Measurements from ENCODE around the gene CCR4. TPM values are rescaled to one million over a fixed set of nuclear protein-coding genes. Genes with fewer than 3 reads are reported as not detected.

Gene CCR4
- total RNA-seq, 2 experiments from 2014 or later, result 76.2 to 80.1 TPM

DNA sequence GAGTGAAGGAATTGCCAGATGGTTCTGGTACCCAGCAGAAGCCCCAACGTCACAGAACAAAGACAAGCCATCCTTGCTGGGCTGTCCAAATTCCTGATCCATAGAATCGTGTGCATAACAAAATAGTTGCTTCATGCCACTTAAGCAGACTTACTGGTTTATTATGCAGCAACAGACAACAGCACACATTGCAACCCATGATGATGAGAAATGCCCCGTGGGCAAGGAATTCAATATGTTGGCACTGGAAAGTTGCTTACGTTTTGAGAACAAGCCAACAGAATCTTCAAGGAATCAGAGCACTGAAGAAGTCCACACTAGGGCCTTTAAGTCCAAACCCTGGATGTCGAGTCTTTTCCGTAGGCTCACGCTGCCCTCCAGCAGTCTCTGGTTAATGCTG lies 40.3 kb downstream of the CCR4 start:
- Histone ChIP-seq H3K36me3 (ENCODE audit: insufficient read depth, low read length) (peaks cover 2% of the 10 kb centered on the region), H3K27ac (ENCODE audit: low read depth in 1 of 2, low read length in 2 of 2) (no peak overlapping the region), H3K4me3 (ENCODE audit: low read length) (no peak overlapping the region), H3K4me1 (ENCODE audit: insufficient read depth, low read length) (peaks cover 38% of the 10 kb centered on the region), H3K27me3 (ENCODE audit: control insufficient read depth in 1 of 2, insufficient read depth in 2 of 2, low read length in 2 of 2) (no peaks in the 10 kb centered on the region), H3K9me3 (ENCODE audit: control insufficient read depth in 1 of 2, insufficient read depth in 1 of 2, low read length in 2 of 2) (no peaks in the 10 kb centered on the region)
- ChIA-PET CTCF (no interaction called here), POLR2A (no interaction called here)
- H3K4me1 Mint-ChIP-seq (ENCODE audit: low read depth), result peaks cover 60% of the 10 kb centered on the region
- no peak overlapping the region for H3K27ac Mint-ChIP-seq
- TF ChIP-seq, protein P1, sequence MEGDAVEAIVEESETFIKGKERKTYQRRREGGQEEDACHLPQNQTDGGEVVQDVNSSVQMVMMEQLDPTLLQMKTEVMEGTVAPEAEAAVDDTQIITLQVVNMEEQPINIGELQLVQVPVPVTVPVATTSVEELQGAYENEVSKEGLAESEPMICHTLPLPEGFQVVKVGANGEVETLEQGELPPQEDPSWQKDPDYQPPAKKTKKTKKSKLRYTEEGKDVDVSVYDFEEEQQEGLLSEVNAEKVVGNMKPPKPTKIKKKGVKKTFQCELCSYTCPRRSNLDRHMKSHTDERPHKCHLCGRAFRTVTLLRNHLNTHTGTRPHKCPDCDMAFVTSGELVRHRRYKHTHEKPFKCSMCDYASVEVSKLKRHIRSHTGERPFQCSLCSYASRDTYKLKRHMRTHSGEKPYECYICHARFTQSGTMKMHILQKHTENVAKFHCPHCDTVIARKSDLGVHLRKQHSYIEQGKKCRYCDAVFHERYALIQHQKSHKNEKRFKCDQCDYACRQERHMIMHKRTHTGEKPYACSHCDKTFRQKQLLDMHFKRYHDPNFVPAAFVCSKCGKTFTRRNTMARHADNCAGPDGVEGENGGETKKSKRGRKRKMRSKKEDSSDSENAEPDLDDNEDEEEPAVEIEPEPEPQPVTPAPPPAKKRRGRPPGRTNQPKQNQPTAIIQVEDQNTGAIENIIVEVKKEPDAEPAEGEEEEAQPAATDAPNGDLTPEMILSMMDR (IDR thresholded peaks at IDR 0.05), result no peak
- H3K4me3 Mint-ChIP-seq, result no peak overlapping the region
- DNase-seq (no peak), ATAC-seq (ENCODE audit: poor library complexity) (no peak)
- intact Hi-C loops (cut with DNase I, micrococcal nuclease), result no loop called here
- H3K36me3 Mint-ChIP-seq (ENCODE audit: low read depth), result peaks cover 7% of the 10 kb centered on the region
- no peaks in the 10 kb centered on the region for H3K27me3 Mint-ChIP-seq
- no peaks in the 10 kb centered on the region for H3K9me3 Mint-ChIP-seq

DNA sequence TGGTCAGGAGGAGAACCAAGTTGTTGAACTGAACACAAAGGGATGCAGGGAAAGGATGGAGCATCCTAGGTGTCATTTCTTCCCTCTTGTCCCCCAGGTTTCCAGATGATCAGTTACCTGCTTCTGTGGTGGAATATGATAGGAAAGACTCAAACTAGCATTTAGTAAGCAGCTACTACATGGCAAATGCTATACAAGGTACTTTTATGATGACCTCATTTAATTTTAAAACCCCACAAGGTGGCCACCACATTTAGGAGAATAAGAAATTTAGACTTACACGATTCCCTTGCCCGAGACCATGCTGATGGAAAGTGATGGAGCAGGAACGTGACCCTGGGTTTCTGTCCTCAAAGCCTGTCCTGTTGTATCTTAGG lies 40.9 kb downstream of the CCR4 start:
- H3K4me1 Mint-ChIP-seq (ENCODE audit: low read depth), result peaks cover 62% of the 10 kb centered on the region
- intact Hi-C loops (cut with DNase I, micrococcal nuclease), result no loop called here
- H3K27me3 ChIP-seq (ENCODE audit: control insufficient read depth in 1 of 2, insufficient read depth in 2 of 2, low read length in 2 of 2), result no peaks in the 10 kb centered on the region

DNA sequence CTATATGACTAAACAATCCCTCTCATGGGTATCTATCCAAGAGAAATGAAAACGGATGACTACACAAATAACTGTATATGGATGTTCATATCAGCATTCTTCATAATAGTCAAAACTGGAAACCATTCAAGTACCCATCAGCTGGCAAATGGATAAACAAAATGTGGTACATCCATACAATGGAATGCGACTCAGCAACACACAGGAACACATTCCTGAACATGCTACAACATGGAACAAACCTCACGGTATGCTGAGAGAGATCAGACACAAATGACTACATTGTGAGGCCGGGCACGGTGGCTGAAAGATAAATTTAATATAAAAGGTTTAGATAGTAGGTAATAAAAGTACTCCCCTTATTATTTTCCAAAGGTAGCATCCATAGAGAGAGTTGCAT lies 42.6 kb downstream of the CCR4 start:
- H3K4me3 Mint-ChIP-seq, result no peak overlapping the region
- H3K27me3 Mint-ChIP-seq, result no peaks in the 10 kb centered on the region
- Histone ChIP-seq H3K27ac (ENCODE audit: low read depth in 1 of 2, low read length in 2 of 2) (no peak overlapping the region), H3K4me3 (ENCODE audit: low read length) (no peak overlapping the region), H3K9me3 (ENCODE audit: control insufficient read depth in 1 of 2, insufficient read depth in 1 of 2, low read length in 2 of 2) (no peaks in the 10 kb centered on the region), H3K27me3 (ENCODE audit: control insufficient read depth in 1 of 2, insufficient read depth in 2 of 2, low read length in 2 of 2) (no peaks in the 10 kb centered on the region), H3K4me1 (ENCODE audit: insufficient read depth, low read length) (peaks cover 51% of the 10 kb centered on the region), H3K36me3 (ENCODE audit: insufficient read depth, low read length) (peaks cover 5% of the 10 kb centered on the region)
- ChIA-PET CTCF (no interaction called here), POLR2A (no interaction called here)
- peaks cover 16% of the 10 kb centered on the region for H3K36me3 Mint-ChIP-seq (ENCODE audit: low read depth)
- no peaks in the 10 kb centered on the region for H3K9me3 Mint-ChIP-seq
- no peak overlapping the region for H3K27ac Mint-ChIP-seq
- TF ChIP-seq, protein P1 (IDR thresholded peaks at IDR 0.05), result no peak
- intact Hi-C loops (cut with DNase I, micrococcal nuclease), result no loop called here
- DNase-seq, result no peak
- ATAC-seq (ENCODE audit: poor library complexity), result no peak
- H3K4me1 Mint-ChIP-seq (ENCODE audit: low read depth), result peaks cover 68% of the 10 kb centered on the region

More for the DNA sequence above, 40.9 kb downstream of the CCR4 start:
- POLR2A ChIA-PET, result no interaction called here
- Histone ChIP-seq H3K27ac (ENCODE audit: low read depth in 1 of 2, low read length in 2 of 2) (no peak overlapping the region), H3K4me1 (ENCODE audit: insufficient read depth, low read length) (peaks cover 38% of the 10 kb centered on the region), H3K4me3 (ENCODE audit: low read length) (no peak overlapping the region), H3K36me3 (ENCODE audit: insufficient read depth, low read length) (peaks cover 5% of the 10 kb centered on the region), H3K9me3 (ENCODE audit: control insufficient read depth in 1 of 2, insufficient read depth in 1 of 2, low read length in 2 of 2) (no peaks in the 10 kb centered on the region)
- peaks cover 8% of the 10 kb centered on the region for H3K36me3 Mint-ChIP-seq (ENCODE audit: low read depth)
- no peak for ATAC-seq (ENCODE audit: poor library complexity)
- no peak for DNase-seq
- no peak overlapping the region for H3K4me3 Mint-ChIP-seq
- H3K27me3 Mint-ChIP-seq, result no peaks in the 10 kb centered on the region
- no peaks in the 10 kb centered on the region for H3K9me3 Mint-ChIP-seq
- TF ChIP-seq, protein P1 (IDR thresholded peaks at IDR 0.05), result no peak
- H3K27ac Mint-ChIP-seq, result peak overlapping the region; percentile 67
- CTCF ChIA-PET, result interaction anchor here (1.2 kb wide), 1 partner anchor 13 kb away, joined by 3 read pairs; no protein-coding TSS in a partner anchor
